GM13976 (cell line): ENCODE measurements around the gene SCLY.

Source experiments
- DNase-seq: peaks from one replicate; pipeline ENCODE4 v3.0.0; 2012; ENCODE audit warnings: low spot score
- CTCF ChIP-seq: IDR thresholded peaks from 2 replicates; pipeline ENCODE4 v1.5.1; 2012; ENCODE audit warnings: borderline replicate concordance, mild to moderate bottlenecking; ENCODE audit not compliant: insufficient read depth; ENCODE audit errors: extremely low read depth, missing control alignments, control extremely low read depth
- in situ Hi-C: fragments of 300-500 bp; cut with MboI; formaldehyde crosslinking; loops from one replicate; pipeline ENCODE4 v1.12.0; 2022; ENCODE audit warnings: low sequenced_read_pairs, mixed read lengths, inconsistent platforms; ENCODE audit not compliant: unreplicated experiment

Gene SCLY

GRCh38 chr2:238126775-238127164 lies 66.0 kb downstream of the SCLY start:
- TF ChIP-seq CTCF, result no peak
- DNase-seq, result no peak
- in situ Hi-C loops, result no loop called here

GRCh38 chr2:238127165-238128060 lies 66.6 kb downstream of the SCLY start:
- in situ Hi-C loops, result no loop called here
- no peak for DNase-seq
- no peak for TF ChIP-seq CTCF

GRCh38 chr2:238128061-238128440 lies 67.2 kb downstream of the SCLY start:
- no peak for TF ChIP-seq CTCF
- in situ Hi-C loops, result no loop called here
- DNase-seq, result no peak

- DNase-seq, result no peak
- in situ Hi-C loops, result no loop called here
These were observed 67.8 kb downstream of the SCLY start for GRCh38 chr2:238128534-238129001.

GRCh38 chr2:238129166-238130010 lies 68.6 kb downstream of the SCLY start:
- no peak for TF ChIP-seq CTCF
- in situ Hi-C loops, result no loop called here
- DNase-seq, result no peak

More at GRCh38 chr2:238128534-238129001, 67.8 kb downstream of the SCLY start:
- TF ChIP-seq CTCF, result no peak

- TF ChIP-seq CTCF, result no peak
- in situ Hi-C loops, result no loop called here
- DNase-seq, result no peak
These were observed 69.4 kb downstream of the SCLY start for GRCh38 chr2:238130111-238130695.
